GM10266 (cell line): ENCODE measurements around the gene MYO7B.

Source experiments
- DNase-seq: peaks from one replicate; pipeline ENCODE4 v3.0.0; 2012; ENCODE audit errors: extremely low spot score
- CTCF ChIP-seq: IDR thresholded peaks from 2 replicates; pipeline ENCODE4 v1.5.1; 2012; ENCODE audit warnings: mild to moderate bottlenecking, low read depth; ENCODE audit not compliant: control insufficient read depth, insufficient read depth; ENCODE audit errors: missing control alignments

The MYO7B gene

DNA sequence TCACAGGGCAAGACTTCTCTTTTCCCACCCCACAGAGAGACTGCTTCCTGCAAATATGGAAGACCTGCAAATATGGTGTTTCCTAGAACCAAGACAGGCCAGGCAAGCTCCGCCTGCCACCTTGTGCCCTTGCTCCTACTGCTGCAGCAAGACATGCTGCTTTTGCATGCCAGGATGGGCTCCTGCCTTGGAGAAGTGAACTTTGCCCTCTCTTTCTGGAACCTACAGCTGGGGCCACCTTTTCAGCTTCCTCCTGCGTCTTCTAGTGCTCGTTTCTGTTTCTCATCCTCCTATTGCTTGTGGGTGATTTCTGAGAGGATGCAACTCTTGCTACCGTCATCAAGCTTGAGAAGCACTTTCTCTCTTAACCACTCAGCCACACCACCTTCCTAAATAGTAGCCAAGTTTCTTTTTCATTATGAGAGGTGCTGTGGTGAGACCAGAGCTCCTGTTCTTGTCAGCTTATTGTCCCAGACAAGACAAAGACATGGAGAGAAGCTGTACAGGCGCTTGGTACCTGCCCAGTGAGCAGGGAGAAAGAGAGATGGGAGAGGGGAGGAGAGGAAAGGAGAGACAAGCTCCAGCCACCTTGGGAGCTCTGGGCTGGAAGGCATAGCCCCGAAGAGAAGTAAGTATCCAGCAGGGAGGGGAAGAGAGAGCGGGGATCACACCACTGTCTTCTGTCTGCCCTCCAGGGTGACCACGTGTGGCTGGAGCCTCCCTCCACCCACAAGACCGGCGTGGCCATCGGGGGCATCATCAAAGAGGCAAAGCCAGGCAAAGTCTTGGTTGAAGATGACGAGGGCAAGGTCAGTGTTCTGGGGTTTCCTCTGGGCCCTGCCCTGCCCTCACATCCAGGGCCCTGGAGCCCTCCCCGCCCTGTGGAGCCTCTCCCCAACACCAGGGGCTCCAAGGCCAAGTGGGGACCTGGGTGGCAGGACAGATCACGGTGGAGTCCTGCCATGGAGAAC, 28.3 kb downstream of the MYO7B start:
- DNase-seq, result peak; percentile 87
- TF ChIP-seq CTCF, result peak; percentile 1

- no peak for DNase-seq
- no peak for TF ChIP-seq CTCF
Observed at GRCh38 chr2:127564429-127565260, 29.2 kb downstream of the MYO7B start.

DNA sequence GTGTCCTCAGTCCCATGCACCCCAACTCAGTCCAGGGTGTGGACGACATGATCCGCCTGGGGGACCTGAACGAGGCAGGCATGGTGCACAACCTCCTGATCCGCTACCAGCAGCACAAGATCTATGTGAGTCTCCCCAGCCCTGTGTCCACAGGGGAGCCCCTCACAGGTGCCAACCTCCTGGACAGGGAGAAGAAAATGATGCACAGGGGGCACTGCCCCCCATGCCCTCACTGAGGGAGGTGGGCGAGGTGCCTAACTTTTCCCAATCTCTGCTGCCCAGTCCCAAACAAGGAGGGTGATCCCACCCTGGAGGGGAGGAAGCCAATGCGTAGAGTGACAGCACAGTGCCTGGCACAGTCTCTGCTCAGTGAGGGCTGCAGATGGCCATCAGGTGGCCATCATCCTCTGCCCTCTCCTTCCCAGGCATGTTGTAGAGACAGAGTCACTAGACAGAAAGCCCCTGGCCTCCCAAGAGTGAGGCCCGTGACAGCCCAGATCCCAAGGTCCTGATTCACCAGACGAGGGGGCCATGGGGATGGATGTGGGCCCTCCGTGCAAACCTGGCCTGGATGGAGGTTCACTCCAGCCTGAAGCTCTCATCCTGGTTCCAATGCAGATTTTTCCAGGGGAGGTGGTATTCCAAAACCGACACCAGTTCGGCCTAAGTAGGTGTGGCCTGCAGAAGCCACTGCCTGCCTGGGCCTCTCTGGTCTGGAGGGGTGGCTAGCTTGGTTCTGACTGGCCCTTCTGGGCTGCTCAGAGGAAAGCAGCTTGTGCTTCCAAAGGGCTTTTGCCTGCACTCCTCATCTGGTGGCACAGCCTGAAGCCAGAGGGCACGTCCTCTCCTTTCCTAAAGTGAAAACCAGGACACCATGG, 30.0 kb downstream of the MYO7B start:
- no peak for TF ChIP-seq CTCF
- no peak for DNase-seq

DNA sequence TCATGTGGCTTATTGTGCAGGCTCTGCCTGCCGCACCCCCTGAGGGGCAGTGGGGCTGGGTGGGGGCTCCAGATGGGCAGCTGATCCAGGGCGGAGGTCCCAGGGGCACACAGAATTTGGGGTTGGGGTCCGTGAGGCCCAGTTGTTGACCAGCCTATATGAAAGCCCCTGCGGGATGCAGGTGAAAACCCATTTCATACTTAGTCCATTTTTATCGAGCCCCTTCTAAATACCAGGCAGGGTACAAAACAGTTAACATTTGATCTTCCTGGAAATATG, 30.6 kb downstream of the MYO7B start:
- DNase-seq, result no peak

GRCh38 chr2:127566576-127566975, 31.1 kb downstream of the MYO7B start:
- TF ChIP-seq CTCF, result no peak
- DNase-seq, result no peak

More for the DNA sequence above, 30.6 kb downstream of the MYO7B start:
- no peak for TF ChIP-seq CTCF

- no peak for TF ChIP-seq CTCF
- DNase-seq, result no peak
Observed at GRCh38 chr2:127567351-127567854, 31.9 kb downstream of the MYO7B start.
